Measurements from ENCODE around the gene HMCES. TPM values are rescaled to one million over a fixed set of nuclear protein-coding genes. Genes with fewer than 3 reads are reported as not detected.

HMCES gene
- total and polyA plus RNA-seq, 7 donors = 15.2 to 41.2 (median 21.6) TPM

DNA sequence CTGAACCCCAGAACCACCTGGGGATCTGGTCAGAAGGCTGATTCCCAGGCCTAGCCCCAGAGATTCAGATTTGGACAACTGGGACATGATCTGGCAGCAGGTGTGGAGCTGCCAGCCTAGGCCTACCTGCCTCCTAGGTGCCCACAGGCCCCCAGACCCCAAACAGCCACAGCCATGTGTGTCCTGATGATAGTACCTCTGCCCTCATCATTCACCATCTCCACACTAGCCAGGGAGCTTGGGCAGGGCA, 34.7 kb downstream of the HMCES start:
- no peak for DNase-seq
- peaks cover 2 to 25% (median 19%) of the 10 kb centered on the region in 4 donors for H3K4me1 ChIP-seq
- no peaks in the 10 kb centered on the region for H3K27me3 ChIP-seq
- no peak for TF ChIP-seq POLR2A (IDR thresholded peaks at IDR 0.05)
- no peak for TF ChIP-seq EP300 (IDR thresholded peaks at IDR 0.05)
- no peak for TF ChIP-seq POLR2AphosphoS5 (IDR thresholded peaks at IDR 0.05)
- TF ChIP-seq, protein P1, sequence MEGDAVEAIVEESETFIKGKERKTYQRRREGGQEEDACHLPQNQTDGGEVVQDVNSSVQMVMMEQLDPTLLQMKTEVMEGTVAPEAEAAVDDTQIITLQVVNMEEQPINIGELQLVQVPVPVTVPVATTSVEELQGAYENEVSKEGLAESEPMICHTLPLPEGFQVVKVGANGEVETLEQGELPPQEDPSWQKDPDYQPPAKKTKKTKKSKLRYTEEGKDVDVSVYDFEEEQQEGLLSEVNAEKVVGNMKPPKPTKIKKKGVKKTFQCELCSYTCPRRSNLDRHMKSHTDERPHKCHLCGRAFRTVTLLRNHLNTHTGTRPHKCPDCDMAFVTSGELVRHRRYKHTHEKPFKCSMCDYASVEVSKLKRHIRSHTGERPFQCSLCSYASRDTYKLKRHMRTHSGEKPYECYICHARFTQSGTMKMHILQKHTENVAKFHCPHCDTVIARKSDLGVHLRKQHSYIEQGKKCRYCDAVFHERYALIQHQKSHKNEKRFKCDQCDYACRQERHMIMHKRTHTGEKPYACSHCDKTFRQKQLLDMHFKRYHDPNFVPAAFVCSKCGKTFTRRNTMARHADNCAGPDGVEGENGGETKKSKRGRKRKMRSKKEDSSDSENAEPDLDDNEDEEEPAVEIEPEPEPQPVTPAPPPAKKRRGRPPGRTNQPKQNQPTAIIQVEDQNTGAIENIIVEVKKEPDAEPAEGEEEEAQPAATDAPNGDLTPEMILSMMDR (IDR thresholded peaks at IDR 0.05) = no peak
- intact Hi-C loops (cut with DNase I) = no loop called here
- H3K9me3 ChIP-seq = no peaks in the 10 kb centered on the region
- H3K36me3 ChIP-seq = no peaks in the 10 kb centered on the region
- H3K4me3 ChIP-seq = no peak overlapping the region
- H3K27ac ChIP-seq = peak overlapping the region; percentile 92 to 95 (median 92)

GRCh38 chr3:129313665-129314385, 35.2 kb downstream of the HMCES start:
- H3K36me3 ChIP-seq = no peaks in the 10 kb centered on the region
- intact Hi-C loops (cut with DNase I) = loop anchor here (1.0 to 2.0 kb wide), 3 partner anchors 10 to 131 kb away; partner anchors contain the start of genes CNBP and HMCES
- H3K4me1 ChIP-seq = peaks cover 2 to 25% (median 19%) of the 10 kb centered on the region in 4 donors
- H3K9me3 ChIP-seq = no peaks in the 10 kb centered on the region
- H3K27me3 ChIP-seq = no peaks in the 10 kb centered on the region
- peak overlapping the region; percentile 74 to 98 (median 89) for H3K4me3 ChIP-seq
- no peak for DNase-seq
- H3K27ac ChIP-seq = peak overlapping the region; percentile 92 to 95 (median 92)
- TF ChIP-seq EP300 (IDR thresholded peaks at IDR 0.05) (no peak), POLR2A (IDR thresholded peaks at IDR 0.05) (no peak), POLR2AphosphoS5 (IDR thresholded peaks at IDR 0.05) (peak in 2 of 4 donors; percentile 6 to 35)
- TF ChIP-seq, protein P1 (IDR thresholded peaks at IDR 0.05) = no peak
- WGBS, 2 donors = 51 to 56% methylated on average over 7 of the region's 7 CpGs

- H3K36me3 ChIP-seq = peaks cover 0 to 6% (median 0%) of the 10 kb centered on the region in 4 donors
- 2% methylated on average over 53 of the region's 53 CpGs for WGBS, 2 donors
- H3K4me3 ChIP-seq = peak overlapping the region; percentile 74 to 98 (median 89)
- no peaks in the 10 kb centered on the region for H3K27me3 ChIP-seq
- intact Hi-C loops (cut with DNase I) = loop anchor here (1.0 to 2.0 kb wide), 3 partner anchors 10 to 132 kb away; partner anchors contain the start of genes CNBP and HMCES
- H3K27ac ChIP-seq = peak overlapping the region; percentile 92 to 95 (median 92)
- TF ChIP-seq EP300 (IDR thresholded peaks at IDR 0.05) (peak in 1 of 4 donors; percentile 22), POLR2AphosphoS5 (IDR thresholded peaks at IDR 0.05) (peak; percentile 41 to 77 (median 67)), POLR2A (IDR thresholded peaks at IDR 0.05) (peak in 1 of 2 donors; percentile 5)
- TF ChIP-seq, protein P1 (IDR thresholded peaks at IDR 0.05) = no peak
- no peaks in the 10 kb centered on the region for H3K9me3 ChIP-seq
- DNase-seq = peak; percentile 94
- peaks cover 2 to 25% (median 19%) of the 10 kb centered on the region in 4 donors for H3K4me1 ChIP-seq
Observed at GRCh38 chr3:129314386-129315222, 35.9 kb downstream of the HMCES start.

DNA sequence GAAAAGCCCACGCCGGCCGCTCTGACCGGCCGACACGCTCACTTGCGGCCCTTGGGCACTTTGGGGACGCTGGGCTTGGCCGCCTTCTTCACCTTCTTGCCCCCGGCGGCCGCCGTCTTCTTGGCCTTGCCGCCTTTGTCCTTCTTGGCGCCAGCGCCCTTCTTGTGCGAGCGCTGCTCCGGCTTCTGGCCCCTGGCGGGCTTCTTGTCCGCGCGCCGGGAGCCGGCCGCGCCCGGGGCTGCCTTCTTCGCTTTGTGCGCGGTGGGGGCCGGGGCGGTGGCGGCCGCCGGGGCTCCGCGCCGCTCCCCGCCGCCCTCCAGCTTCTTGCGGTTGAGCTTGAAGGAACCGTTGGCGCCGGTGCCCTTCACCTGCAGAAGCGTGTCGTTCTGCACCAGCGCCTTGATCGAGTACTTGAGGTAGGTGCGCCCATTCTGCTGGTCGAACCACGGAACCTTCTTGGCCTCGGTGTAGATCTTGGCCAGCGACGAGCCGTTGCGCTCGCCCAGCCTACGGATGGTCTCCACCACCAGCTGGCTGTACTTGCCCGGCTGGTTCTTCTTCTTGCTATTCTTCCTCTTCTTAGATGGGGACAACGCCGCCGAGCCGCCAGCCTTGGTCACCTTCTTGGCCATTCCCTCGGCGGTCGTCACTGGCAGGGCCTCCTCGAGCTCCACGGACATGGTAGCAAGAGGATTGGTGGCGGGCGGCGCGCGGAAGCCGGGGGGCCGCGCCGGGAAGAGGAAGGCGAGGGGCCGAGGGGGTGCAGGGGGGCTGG, 36.7 kb downstream of the HMCES start:
- Histone ChIP-seq H3K4me3 (peak overlapping the region; percentile 74 to 98 (median 89)), H3K27ac (peak overlapping the region; percentile 92 to 95 (median 92)), H3K36me3 (peaks cover 0 to 12% (median 0%) of the 10 kb centered on the region in 4 donors), H3K27me3 (no peaks in the 10 kb centered on the region), H3K9me3 (no peaks in the 10 kb centered on the region), H3K4me1 (peaks cover 2 to 25% (median 19%) of the 10 kb centered on the region in 4 donors)
- DNase-seq = peak; percentile 79
- no peak for TF ChIP-seq EP300 (IDR thresholded peaks at IDR 0.05)
- TF ChIP-seq POLR2AphosphoS5 (IDR thresholded peaks at IDR 0.05) = peak; percentile 4 to 31 (median 8)
- whole genome bisulfite sequencing, 2 donors = 0% methylated on average over 80 of the region's 80 CpGs
- intact Hi-C loops (cut with DNase I) = loop anchor here (2.0 kb wide), 2 partner anchors 37 to 133 kb away; partner anchors contain the start of genes CNBP and HMCES
